ENCODE data around the gene KRTAP6-2. TPM values are rescaled to one million over a fixed set of nuclear protein-coding genes. Genes with fewer than 3 reads are reported as not detected.

KRTAP6-2 gene
- total RNA-seq, 1 experiment from 2014 or later: not detected

GRCh38 chr21:30620522-30620921 lies 21.8 kb upstream of the KRTAP6-2 start, which contains the start of gene KRTAP20-4:
Gene KRTAP20-4, plus strand, starts transcription at chr21:30620627.
- Histone ChIP-seq H4K20me1 (ENCODE audit: insufficient read depth) (no peaks in the 10 kb centered on the region), H3K4me1 (ENCODE audit: control insufficient read depth in 1 of 2, insufficient read depth in 2 of 2, low read length in 2 of 2) (no peaks in the 10 kb centered on the region), H3K4me2 (ENCODE audit: low read length) (no peak within 1 kb of the TSS), H3K4me3 (replicated peaks in 1 of 2; ENCODE audit: low read depth in 1 of 2, low read length in 2 of 2) (no peak within 1 kb of the TSS), H3K9ac (ENCODE audit: low read length) (no peak within 1 kb of the TSS), H3K27ac (ENCODE audit: low read depth, low read length) (no peak within 1 kb of the TSS), H3K9me3 (ENCODE audit: control insufficient read depth in 1 of 2, insufficient read depth in 1 of 2, low read depth in 1 of 2, low read length in 2 of 2) (peaks cover 14 to 22% of the 10 kb centered on the region in 2 experiments; a peak in 2 of 4 replicates), H2AFZ (ENCODE audit: low read depth, low read length, poor library complexity, severe bottlenecking) (no peak within 1 kb of the TSS), H3K27me3 (ENCODE audit: insufficient read depth, low read length) (no peaks in the 10 kb centered on the region), H3K79me2 (ENCODE audit: insufficient read depth, low read length) (no peaks in the 10 kb centered on the region), H3K9me2 (ENCODE audit: insufficient read depth) (no peaks in the 10 kb centered on the region), H3K36me3 (ENCODE audit: control insufficient read depth in 1 of 2, insufficient read depth in 2 of 2, low read length in 2 of 2) (no peaks in the 10 kb centered on the region)
- TF ChIP-seq POLR2AphosphoS5 (IDR thresholded peaks at IDR 0.05; ENCODE audit: low read depth, low read length): no peak
- TF ChIP-seq EZH2phosphoT487 (IDR thresholded peaks at IDR 0.05; ENCODE audit: borderline replicate concordance): no peak
- no peak for TF ChIP-seq ZBTB33 (IDR thresholded peaks at IDR 0.05; ENCODE audit: extremely low read depth, insufficient replicate concordance, low read length)
- no peak for TF ChIP-seq FOSL1 (IDR thresholded peaks at IDR 0.05; ENCODE audit: low read depth)
- TF ChIP-seq ZNF274 (IDR thresholded peaks at IDR 0.05; ENCODE audit: low read depth, low read length): no peak
- POLR2A ChIA-PET: no interaction called here
- BruUV-seq (replicated peaks): no TSS peak
- RAD21 ChIA-PET (ENCODE audit: low non-redundant PET in 1 of 2, low total read pairs in 2 of 2, uncharacterized antibody in 2 of 2, unreplicated experiment in 2 of 2): no interaction called here
- ATAC-seq (no peak), DNase-seq (ENCODE audit: low read depth, low spot score) (no peak)
- CTCF ChIA-PET: no interaction called here
- intact Hi-C loops (cut with micrococcal nuclease): no loop called here

GRCh38 chr21:30620080-30620479 lies 21.4 kb upstream of the KRTAP6-2 start:
- H3K79me2 ChIP-seq (ENCODE audit: insufficient read depth, low read length): no peaks in the 10 kb centered on the region
- no TSS peak for BruUV-seq (replicated peaks)
- DNase-seq (ENCODE audit: low read depth, low spot score): no peak
- no peaks in the 10 kb centered on the region for H3K27me3 ChIP-seq (ENCODE audit: insufficient read depth, low read length)
- intact Hi-C loops (cut with micrococcal nuclease): no loop called here
- TF ChIP-seq POLR2AphosphoS5 (IDR thresholded peaks at IDR 0.05; ENCODE audit: low read depth, low read length): no peak
- no peaks in the 10 kb centered on the region for H3K9me2 ChIP-seq (ENCODE audit: insufficient read depth)
- ChIA-PET POLR2A (no interaction called here), RAD21 (ENCODE audit: low non-redundant PET in 1 of 2, low total read pairs in 2 of 2, uncharacterized antibody in 2 of 2, unreplicated experiment in 2 of 2) (no interaction called here), CTCF (no interaction called here)
- no peak overlapping the region for H2AFZ ChIP-seq (ENCODE audit: low read depth, low read length, poor library complexity, severe bottlenecking)
- no peak overlapping the region for H3K9ac ChIP-seq (ENCODE audit: low read length)
- ATAC-seq: no peak
- no peaks in the 10 kb centered on the region for H3K4me1 ChIP-seq (ENCODE audit: control insufficient read depth in 1 of 2, insufficient read depth in 2 of 2, low read length in 2 of 2)
- no peaks in the 10 kb centered on the region for H3K36me3 ChIP-seq (ENCODE audit: control insufficient read depth in 1 of 2, insufficient read depth in 2 of 2, low read length in 2 of 2)
- no peak overlapping the region for H3K4me3 ChIP-seq (replicated peaks in 1 of 2; ENCODE audit: low read depth in 1 of 2, low read length in 2 of 2)
- no peak overlapping the region for H3K27ac ChIP-seq (ENCODE audit: low read depth, low read length)
- H3K4me2 ChIP-seq (ENCODE audit: low read length): no peak overlapping the region
- H4K20me1 ChIP-seq (ENCODE audit: insufficient read depth): no peaks in the 10 kb centered on the region
- H3K9me3 ChIP-seq (ENCODE audit: control insufficient read depth in 1 of 2, insufficient read depth in 1 of 2, low read depth in 1 of 2, low read length in 2 of 2): peaks cover 14 to 19% of the 10 kb centered on the region in 2 experiments; a peak in 2 of 4 replicates

Measured in HCT116 (cell line).